Caco-2 (cell line): ENCODE results near the gene GALK2. TPM values are rescaled to one million over a fixed set of nuclear protein-coding genes. Genes with fewer than 3 reads are reported as not detected.

Source experiments
- BruUV-seq: library from RNA; stranded (reverse); fragments of 400-500 nt; replicated peaks from 2 replicates; lab custom pipeline; 2021; lab: Mats Ljungman, UMichigan
- CTCF ChIA-PET: fragments of 300-600 bp; sonication (Branson Sonifier 250); formaldehyde crosslinking; loops from one replicate; lab custom pipeline; 2022; ENCODE audit warnings: antibody characterized with exemption; lab: Charles Lee
- POLR2A ChIA-PET: fragments of 300-600 bp; sonication (Branson Sonifier 250); formaldehyde crosslinking; loops from one replicate; lab custom pipeline; 2022; ENCODE audit warnings: antibody characterized with exemption; lab: Charles Lee
- DNase-seq, 2 experiments: peaks; one replicate each; pipeline versions ENCODE4 v3.0.0 to v3.0.0-alpha.2; 2020 to 2022
- H3K27me3 ChIP-seq: replicated peaks from 2 replicates; pipeline ENCODE4 v1.6.0; 2011; ENCODE audit warnings: low read length; ENCODE audit not compliant: control insufficient read depth, insufficient read depth
- H3K36me3 ChIP-seq: 2 replicates; pipeline ENCODE4 v1.5.1; 2011; ENCODE audit warnings: low read length; ENCODE audit not compliant: control insufficient read depth, insufficient read depth
- H3K4me1 ChIP-seq: fragments of 250-450 bp; sonication (Bioruptor Pico); 2 replicates; pipeline ENCODE4 v1.5.1; 2020; ENCODE audit warnings: mild to moderate bottlenecking
- H3K4me3 ChIP-seq: 2 replicates; pipeline ENCODE4 v1.5.1; 2011; ENCODE audit warnings: low read depth, mild to moderate bottlenecking, control low read depth, low read length
- H3K9me3 ChIP-seq: fragments of 250-450 bp; sonication (Bioruptor Pico); 2 replicates; pipeline ENCODE4 v1.5.1; 2020; ENCODE audit warnings: mild to moderate bottlenecking, moderate library complexity
- H3K27ac Mint-ChIP-seq: one replicate; pipeline ENCODE4 v1.8.0; 2022; ENCODE audit warnings: mixed read lengths; ENCODE audit not compliant: unreplicated experiment
- H3K27me3 Mint-ChIP-seq: one replicate; pipeline ENCODE4 v1.8.0; 2022; ENCODE audit warnings: mixed read lengths; ENCODE audit not compliant: insufficient read depth, unreplicated experiment
- H3K36me3 Mint-ChIP-seq: one replicate; pipeline ENCODE4 v1.8.0; 2022; ENCODE audit warnings: mild to moderate bottlenecking, mixed read lengths; ENCODE audit not compliant: insufficient read depth, unreplicated experiment
- H3K4me1 Mint-ChIP-seq: one replicate; pipeline ENCODE4 v1.8.0; 2022; ENCODE audit warnings: low read depth, mixed read lengths; ENCODE audit not compliant: unreplicated experiment
- H3K4me3 Mint-ChIP-seq: one replicate; pipeline ENCODE4 v1.8.0; 2022; ENCODE audit warnings: mild to moderate bottlenecking, moderate library complexity, mixed read lengths; ENCODE audit not compliant: unreplicated experiment
- H3K9me3 Mint-ChIP-seq: one replicate; pipeline ENCODE4 v1.8.0; 2022; ENCODE audit warnings: mixed read lengths; ENCODE audit not compliant: unreplicated experiment
- CTCF ChIP-seq, 2 experiments: fragments of 200-600 bp in 1 of 2; IDR thresholded peaks; 1 replicate in 1 of 2; 2 replicates in 1 of 2; pipeline versions ENCODE4 v1.5.1 to v1.8.0; 2011 to 2022; ENCODE audit warnings: antibody characterized with exemption in 1 of 2, control low read depth in 1 of 2, inconsistent platforms in 1 of 2, low read depth in 1 of 2, low read length in 1 of 2, mild to moderate bottlenecking in 1 of 2, moderate library complexity in 1 of 2; ENCODE audit not compliant: insufficient read depth in 1 of 2, severe bottlenecking in 1 of 2, unreplicated experiment in 1 of 2
- intact Hi-C: fragments of 100-400 bp; cut with micrococcal nuclease; formaldehyde crosslinking; loops from one replicate; pipeline ENCODE4 v1.10.0; 2022; ENCODE audit not compliant: unreplicated experiment
- total RNA-seq: library from RNA; stranded (reverse); gene quantifications from 2 replicates; pipeline ENCODE4 v1.2.3, GENCODE V29; 2022

GALK2 gene
- total RNA-seq, 1 experiment from 2014 or later: 25.5 TPM

- intact Hi-C loops: no loop called here
- ChIA-PET CTCF (no interaction called here), POLR2A (no interaction called here)
- TF ChIP-seq CTCF (IDR thresholded peaks at IDR 0.05; ENCODE audit: insufficient read depth in 1 of 2, low read depth in 1 of 2, low read length in 1 of 2, severe bottlenecking in 1 of 2, unreplicated experiment in 1 of 2): no peak
- H3K36me3 ChIP-seq: no peaks in the 10 kb centered on the region
- no peak for DNase-seq
- H3K4me1 ChIP-seq: peaks cover 22% of the 10 kb centered on the region
- Mint-ChIP-seq H3K9me3 (no peaks in the 10 kb centered on the region), H3K27me3 (no peaks in the 10 kb centered on the region), H3K4me1 (peaks cover 8% of the 10 kb centered on the region), H3K4me3 (no peak overlapping the region), H3K27ac (no peak overlapping the region), H3K36me3 (peaks cover 10% of the 10 kb centered on the region)
- no peak overlapping the region for H3K4me3 ChIP-seq
- no TSS peak for BruUV-seq
- no peaks in the 10 kb centered on the region for H3K9me3 ChIP-seq
- no peaks in the 10 kb centered on the region for H3K27me3 ChIP-seq
These were observed 161.4 kb downstream of the GALK2 start for GRCh38 chr15:49331442-49331841.

GRCh38 chr15:49331951-49332350, 161.9 kb downstream of the GALK2 start:
- CTCF ChIA-PET: no interaction called here
- H3K27ac Mint-ChIP-seq: no peak overlapping the region
- H3K4me3 Mint-ChIP-seq: no peak overlapping the region

GRCh38 chr15:49339656-49340055, 169.6 kb downstream of the GALK2 start:
- Mint-ChIP-seq H3K4me3 (no peak overlapping the region), H3K27ac (no peak overlapping the region), H3K4me1 (no peaks in the 10 kb centered on the region), H3K27me3 (no peaks in the 10 kb centered on the region), H3K36me3 (peaks cover 6% of the 10 kb centered on the region), H3K9me3 (no peaks in the 10 kb centered on the region)
- DNase-seq: no peak
- no peaks in the 10 kb centered on the region for H3K9me3 ChIP-seq
- no TSS peak for BruUV-seq
- POLR2A ChIA-PET: no interaction called here
- no peak overlapping the region for H3K4me3 ChIP-seq
- CTCF ChIA-PET: interaction anchor here (0.6 kb wide), 1 partner anchor 132 kb away, joined by 4 read pairs; no protein-coding TSS in a partner anchor
- no peak for TF ChIP-seq CTCF (IDR thresholded peaks at IDR 0.05; ENCODE audit: insufficient read depth in 1 of 2, low read depth in 1 of 2, low read length in 1 of 2, severe bottlenecking in 1 of 2, unreplicated experiment in 1 of 2)
- no peaks in the 10 kb centered on the region for H3K27me3 ChIP-seq
- no peaks in the 10 kb centered on the region for H3K4me1 ChIP-seq
- no peaks in the 10 kb centered on the region for H3K36me3 ChIP-seq
- intact Hi-C loops: no loop called here

More at GRCh38 chr15:49331951-49332350, 161.9 kb downstream of the GALK2 start:
- no peak for TF ChIP-seq CTCF (IDR thresholded peaks at IDR 0.05; ENCODE audit: insufficient read depth in 1 of 2, low read depth in 1 of 2, low read length in 1 of 2, severe bottlenecking in 1 of 2, unreplicated experiment in 1 of 2)
- intact Hi-C loops: no loop called here
- H3K36me3 ChIP-seq: no peaks in the 10 kb centered on the region
- BruUV-seq: no TSS peak
- Mint-ChIP-seq H3K4me1 (peaks cover 8% of the 10 kb centered on the region), H3K9me3 (no peaks in the 10 kb centered on the region), H3K27me3 (no peaks in the 10 kb centered on the region), H3K36me3 (peaks cover 10% of the 10 kb centered on the region)
- H3K27me3 ChIP-seq: no peaks in the 10 kb centered on the region
- no peaks in the 10 kb centered on the region for H3K9me3 ChIP-seq
- H3K4me3 ChIP-seq: no peak overlapping the region
- POLR2A ChIA-PET: no interaction called here
- peaks cover 22% of the 10 kb centered on the region for H3K4me1 ChIP-seq
- no peak for DNase-seq
